H1 (cell line): ENCODE results near the gene ATF7IP. TPM values are rescaled to one million over a fixed set of nuclear protein-coding genes. Genes with fewer than 3 reads are reported as not detected.

ENCODE experiments used
- CTCF ChIA-PET: fragments of 300-600 bp; sonication (Branson Sonifier 250); formaldehyde crosslinking; loops from one replicate; lab custom pipeline; 2021; ENCODE audit not compliant: partially characterized antibody; lab: Charles Lee
- POLR2A ChIA-PET: fragments of 300-600 bp; sonication (Branson Sonifier 250); formaldehyde crosslinking; loops from one replicate; lab custom pipeline; 2021; ENCODE audit warnings: inconsistent platforms; ENCODE audit not compliant: partially characterized antibody; lab: Charles Lee
- DNase-seq, 2 experiments: peaks; one replicate each; pipeline versions ENCODE4 v3.0.0 to v3.0.0-alpha.2; 2010 to 2022; ENCODE audit warnings: low spot score in 2 of 2, low read depth in 1 of 2, mixed read lengths in 1 of 2
- FAIRE-seq: peaks from 2 replicates; lab custom pipeline; 2011; peaks lifted over from hg19 to GRCh38; lab: Jason Lieb, UNC
- H2AFZ ChIP-seq: 2 replicates; pipeline ENCODE4 v1.8.1; 2012; ENCODE audit warnings: low read length, inconsistent platforms
- H2AK5ac ChIP-seq: 2 replicates; pipeline ENCODE4 v1.6.1; 2013; ENCODE audit warnings: low read depth, low read length
- H2BK120ac ChIP-seq: replicated peaks from 2 replicates; pipeline ENCODE3; 2013; ENCODE audit warnings: low read depth, low read length, inconsistent platforms
- H2BK12ac ChIP-seq: 2 replicates; pipeline ENCODE4 v1.6.1; 2013; ENCODE audit warnings: low read depth, low read length
- H2BK15ac ChIP-seq: 2 replicates; pipeline ENCODE4 v1.6.1; 2013; ENCODE audit warnings: low read length
- H2BK20ac ChIP-seq: 2 replicates; pipeline ENCODE4 v1.6.1; 2013; ENCODE audit warnings: low read length
- H2BK5ac ChIP-seq: 2 replicates; pipeline ENCODE4 v1.6.1; 2013; ENCODE audit warnings: low read depth, low read length
- H3K14ac ChIP-seq: 2 replicates; pipeline ENCODE4 v1.6.1; 2013; ENCODE audit warnings: inconsistent platforms; ENCODE audit not compliant: insufficient read length
- H3K18ac ChIP-seq: 2 replicates; pipeline ENCODE4 v1.6.1; 2013; ENCODE audit warnings: low read length; ENCODE audit errors: extremely low read depth
- H3K23ac ChIP-seq: 2 replicates; pipeline ENCODE4 v1.6.1; 2013; ENCODE audit warnings: inconsistent platforms; ENCODE audit not compliant: insufficient read length
- H3K23me2 ChIP-seq: 2 replicates; pipeline ENCODE4 v1.6.1; 2013; ENCODE audit warnings: low read depth, low read length
- H3K27ac ChIP-seq: 2 replicates; pipeline ENCODE4 v1.6.1; 2011; ENCODE audit warnings: low read depth, low read length, inconsistent platforms
- H3K27me3 ChIP-seq, 4 experiments: replicated peaks in 1 of 4; 1 replicate in 1 of 4; 2 replicates in 3 of 4; pipeline versions ENCODE4 v1.6.1 to v1.8.1; 2011 to 2013; ENCODE audit warnings: low read length in 3 of 4, mild to moderate bottlenecking in 3 of 4, inconsistent platforms in 2 of 4, mixed read lengths in 2 of 4, moderate library complexity in 1 of 4; ENCODE audit not compliant: control insufficient read depth in 3 of 4, insufficient read depth in 3 of 4; ENCODE audit errors: extremely low read depth in 1 of 4
- H3K36me3 ChIP-seq, 4 experiments: 2 replicates each; pipeline versions ENCODE4 v1.6.1 to v1.8.1; 2011 to 2013; ENCODE audit warnings: mild to moderate bottlenecking in 4 of 4, low read length in 3 of 4, moderate library complexity in 2 of 4, control low read depth in 1 of 4, inconsistent platforms in 1 of 4; ENCODE audit not compliant: insufficient read depth in 4 of 4, control insufficient read depth in 2 of 4
- H3K4ac ChIP-seq: replicated peaks from 2 replicates; pipeline ENCODE3; 2013; ENCODE audit warnings: low read length, low read depth, mixed read lengths, inconsistent platforms; ENCODE audit not compliant: insufficient read length
- H3K4me1 ChIP-seq, 4 experiments: replicated peaks in 1 of 4; 1 replicate in 1 of 4; 2 replicates in 3 of 4; pipeline versions ENCODE4 v1.6.1 to v1.8.1; 2011 to 2013; ENCODE audit warnings: low read length in 3 of 4, inconsistent platforms in 2 of 4, mixed read lengths in 1 of 4; ENCODE audit not compliant: insufficient read depth in 4 of 4, control insufficient read depth in 3 of 4
- H3K4me2 ChIP-seq, 2 experiments: 2 replicates each; pipeline versions ENCODE4 v1.6.1 to v1.8.1; 2011 to 2013; ENCODE audit warnings: low read depth in 2 of 2, low read length in 2 of 2, control low read depth in 1 of 2, inconsistent platforms in 1 of 2, mild to moderate bottlenecking in 1 of 2; ENCODE audit not compliant: insufficient read depth in 1 of 2
- H3K4me3 ChIP-seq, 4 experiments: fragments of 200-600, 300-600 bp in 1 of 4; sonication (generic), shearing (Covaris generic), sonication (Bioruptor Twin) in 1 of 4; 2 replicates each; pipeline versions ENCODE4 v1.5.1 to v1.8.1; 2011 to 2016; ENCODE audit warnings: low read length in 4 of 4, low read depth in 3 of 4, control low read depth in 2 of 4, inconsistent platforms in 2 of 4, mild to moderate bottlenecking in 2 of 4, mixed read lengths in 1 of 4, moderate library complexity in 1 of 4; ENCODE audit not compliant: insufficient read depth in 2 of 4; ENCODE audit errors: extremely low read depth in 1 of 4
- H3K56ac ChIP-seq: replicated peaks from 2 replicates; pipeline ENCODE3; 2013; ENCODE audit warnings: low read depth, mild to moderate bottlenecking, mixed read lengths, low read length, inconsistent platforms; ENCODE audit not compliant: insufficient read length
- H3K79me1 ChIP-seq: 2 replicates; pipeline ENCODE4 v1.6.1; 2013; ENCODE audit warnings: low read depth, low read length, control low read depth
- H3K79me2 ChIP-seq, 2 experiments: 2 replicates each; pipeline versions ENCODE4 v1.6.1 to v1.8.1; 2012 to 2013; ENCODE audit warnings: low read length in 2 of 2, mild to moderate bottlenecking in 2 of 2, inconsistent platforms in 1 of 2; ENCODE audit not compliant: insufficient read depth in 2 of 2, control insufficient read depth in 1 of 2
- H3K9ac ChIP-seq, 4 experiments: replicated peaks in 1 of 4; 1 replicate in 1 of 4; 2 replicates in 3 of 4; pipeline versions ENCODE4 v1.6.1 to v1.8.1; 2011 to 2013; ENCODE audit warnings: low read depth in 3 of 4, low read length in 3 of 4, control low read depth in 2 of 4, mild to moderate bottlenecking in 2 of 4, moderate library complexity in 2 of 4, inconsistent platforms in 1 of 4; ENCODE audit errors: extremely low read depth in 1 of 4
- H3K9me3 ChIP-seq, 2 experiments: 2 replicates each; pipeline versions ENCODE4 v1.6.1 to v1.8.1; 2012 to 2013; ENCODE audit warnings: mild to moderate bottlenecking in 2 of 2, moderate library complexity in 2 of 2, control low read depth in 1 of 2, inconsistent platforms in 1 of 2, low read depth in 1 of 2, low read length in 1 of 2, mixed read lengths in 1 of 2; ENCODE audit not compliant: insufficient read depth in 2 of 2
- H4K20me1 ChIP-seq, 2 experiments: replicated peaks in 1 of 2; 2 replicates each; pipeline versions ENCODE3 to v1.8.1; 2011 to 2013; ENCODE audit warnings: inconsistent platforms in 2 of 2, low read length in 2 of 2, mild to moderate bottlenecking in 1 of 2; ENCODE audit not compliant: insufficient read depth in 2 of 2, control insufficient read depth in 1 of 2
- H4K5ac ChIP-seq: 2 replicates; pipeline ENCODE4 v1.6.1; 2013; ENCODE audit warnings: low read length, low read depth, mixed read lengths, inconsistent platforms; ENCODE audit not compliant: insufficient read length
- H4K8ac ChIP-seq: 2 replicates; pipeline ENCODE4 v1.8.0; 2013; ENCODE audit warnings: mild to moderate bottlenecking, moderate library complexity, low read length, inconsistent platforms; ENCODE audit not compliant: insufficient read depth; ENCODE audit errors: extremely low read depth
- H4K91ac ChIP-seq: replicated peaks from 2 replicates; pipeline ENCODE3; 2013; ENCODE audit warnings: low read length, mixed read lengths, inconsistent platforms; ENCODE audit not compliant: insufficient read length
- ATF3 ChIP-seq: IDR thresholded peaks from 2 replicates; pipeline ENCODE4 v1.6.1; 2011; ENCODE audit warnings: low read depth, mild to moderate bottlenecking, low read length; ENCODE audit not compliant: insufficient read depth
- BACH1 ChIP-seq: IDR thresholded peaks from 2 replicates; pipeline ENCODE4 v1.6.1; 2012; ENCODE audit warnings: low read length, improper control_type of control experiment
- CBX5 ChIP-seq: fragments of 300-800, 300-1000 bp; sonication (generic); IDR thresholded peaks from 2 replicates; pipeline ENCODE4 v1.7.1; 2016; ENCODE audit warnings: antibody characterized with exemption, low read length, low read depth
- CEBPB ChIP-seq: IDR thresholded peaks from 2 replicates; pipeline ENCODE4 v1.6.1; 2012; ENCODE audit warnings: low read depth, low read length
- CTBP2 ChIP-seq: IDR thresholded peaks from 2 replicates; pipeline ENCODE4 v1.7.0; 2011; ENCODE audit warnings: borderline replicate concordance, mild to moderate bottlenecking, moderate library complexity, mixed read lengths, low read length; ENCODE audit not compliant: insufficient read depth, insufficient read length
- GABPA ChIP-seq: IDR thresholded peaks from 2 replicates; pipeline ENCODE4 v1.6.1; 2011; ENCODE audit warnings: mild to moderate bottlenecking, low read length, moderate library complexity, borderline replicate concordance; ENCODE audit not compliant: insufficient read depth
- HDAC6 ChIP-seq: IDR thresholded peaks from one replicate; pipeline ENCODE4 v1.7.1; 2012; ENCODE audit warnings: low read depth, mild to moderate bottlenecking, inconsistent platforms, low read length, moderate library complexity
- MAFK ChIP-seq: IDR thresholded peaks from 2 replicates; pipeline ENCODE4 v1.6.1; 2012; ENCODE audit warnings: low read depth, mild to moderate bottlenecking, improper control_type of control experiment, low read length
- SIN3A ChIP-seq, 2 experiments: IDR thresholded peaks in 1 of 2; conservative IDR thresholded peaks in 1 of 2; 2 replicates each; pipeline ENCODE4 v1.6.1; 2011 to 2012; ENCODE audit warnings: low read length in 2 of 2, improper control_type of control experiment in 1 of 2, low read depth in 1 of 2, mild to moderate bottlenecking in 1 of 2
- SIX5 ChIP-seq: IDR thresholded peaks from 2 replicates; pipeline ENCODE4 v1.6.1; 2011; ENCODE audit warnings: mild to moderate bottlenecking, low read depth, low read length
- SP1 ChIP-seq: IDR thresholded peaks from 2 replicates; pipeline ENCODE4 v1.6.1; 2011; ENCODE audit warnings: low read depth, low read length
- SUZ12 ChIP-seq: fragments of 200-600 bp; sonication (generic); IDR thresholded peaks from 2 replicates; pipeline ENCODE4 v1.6.1; 2012; ENCODE audit warnings: mild to moderate bottlenecking, inconsistent platforms, low read length, moderate library complexity, mixed read lengths
- TBP ChIP-seq: IDR thresholded peaks from 2 replicates; pipeline ENCODE4 v1.6.1; 2011; ENCODE audit warnings: low read depth, low read length, improper control_type of control experiment
- WGBS, 2 experiments: shearing (Covaris generic) in 1 of 2; methylation state at CpG; one replicate each; pipeline versions ENCODE4 v1.1.6 to v1.1.7; 2013 to 2015; ENCODE audit warnings: low lambda C conversion rate in 2 of 2, mixed read lengths in 2 of 2, inconsistent platforms in 1 of 2, low coverage in 1 of 2, missing lambda C conversion rate in 1 of 2; ENCODE audit not compliant: insufficient replicate concordance in 2 of 2, insufficient coverage in 1 of 2, insufficient read length in 1 of 2; ENCODE audit errors: extremely low coverage in 1 of 2, missing lambda C conversion rate in 1 of 2; 5-methylcytosine and 5-hydroxymethylcytosine counted together
- polyA plus RNA-seq, 7 experiments: library from polyadenylated mRNA; depleted of rRNA in 3 of 7; stranded (reverse) in 5 of 7; unstranded in 2 of 7; fragments of >200 nt in 5 of 7; fragments of 200-250 nt in 2 of 7; gene quantifications; 1 replicate in 5 of 7; 2 replicates in 1 of 7; 4 replicates in 1 of 7; pipeline versions ENCODE4 v1.2.1 to v1.2.3, GENCODE V29; 2011 to 2013; ENCODE audit warnings: missing spikeins in 2 of 7, mixed read lengths in 2 of 7
- total RNA-seq: library from RNA; stranded (reverse); fragmentation: NEBNext Ultra II Directional; extraction: Animal tissue kit (Norgen Biotek cat#: 25700); gene quantifications from 2 replicates; pipeline ENCODE4 v1.2.1, GENCODE V29; 2021

ATF7IP gene
- total and polyA plus RNA-seq, 2 of the 8 experiments (the other 6 are each of a cell fraction or from before 2014, with no cell fraction given): 34.2 to 148 TPM

- no peak for FAIRE-seq
- TF ChIP-seq GABPA (no peak), BACH1 (no peak), SUZ12 (no peak), SIN3A (conservative IDR thresholded peaks at IDR 0.05 in 1 of 2, IDR thresholded peaks at IDR 0.05 in 1 of 2; ENCODE audit: low read depth in 1 of 2, low read length in 2 of 2) (no peak), MAFK (no peak), TBP (no peak), SIX5 (no peak), CBX5 (no peak), CTBP2 (no peak), CEBPB (no peak), ATF3 (no peak), SP1 (no peak), HDAC6 (no peak)
These were observed 149.5 kb downstream of the ATF7IP start for GRCh38 chr12:14514946-14515345.

More at GRCh38 chr12:14514946-14515345, 149.5 kb downstream of the ATF7IP start:
- no peak overlapping the region for H3K9ac ChIP-seq
- no peak overlapping the region for H4K91ac ChIP-seq
- H2BK120ac ChIP-seq: no peak overlapping the region
- H4K5ac ChIP-seq: no peak overlapping the region
- no peak overlapping the region for H2AFZ ChIP-seq
- H3K79me1 ChIP-seq: no peaks in the 10 kb centered on the region
- H3K27me3 ChIP-seq: no peaks in the 10 kb centered on the region
- no peaks in the 10 kb centered on the region for H3K36me3 ChIP-seq
- H3K79me2 ChIP-seq: no peaks in the 10 kb centered on the region
- H3K4me3 ChIP-seq: no peak overlapping the region
- ChIA-PET CTCF (interaction anchor here (0.7 to 5.5 kb wide), 11 partner anchors 12 to 924 kb away, joined by 3 to 32 read pairs (median 4); no protein-coding TSS in a partner anchor), POLR2A (interaction anchor here (0.7 kb wide), 1 partner anchor 304 kb away, joined by 3 read pairs; no protein-coding TSS in a partner anchor)
- H3K4me1 ChIP-seq: peaks cover 0 to 2% (median 1%) of the 10 kb centered on the region in 4 experiments; a peak in 2 of 7 replicates
- H3K23me2 ChIP-seq: no peaks in the 10 kb centered on the region
- no peak for DNase-seq
- H2BK15ac ChIP-seq: no peak overlapping the region
- H3K23ac ChIP-seq: no peak overlapping the region
- no peak overlapping the region for H3K4me2 ChIP-seq
- H3K14ac ChIP-seq: no peak overlapping the region
- no peak overlapping the region for H2BK5ac ChIP-seq
- H2AK5ac ChIP-seq: no peak overlapping the region
- H3K18ac ChIP-seq: no peak overlapping the region
- no peak overlapping the region for H4K8ac ChIP-seq
- H3K9me3 ChIP-seq: no peaks in the 10 kb centered on the region
- no peak overlapping the region for H3K56ac ChIP-seq
- no peak overlapping the region for H3K27ac ChIP-seq
- no peak overlapping the region for H3K4ac ChIP-seq
- no peaks in the 10 kb centered on the region for H4K20me1 ChIP-seq
- H2BK12ac ChIP-seq: no peak overlapping the region
- no peak overlapping the region for H2BK20ac ChIP-seq
- 86% methylated on average over 1 of the region's 1 CpG; no CpG with 5 or more reads in 1 of the 2 experiments for WGBS, 2 experiments
